NCI-H1105 (cell line): ENCODE results near the gene FRYL.
"Not testable (repeated sequence)": the region's sequence is repeated elsewhere in the genome, so short reads cannot be mapped to it uniquely, and the experiment has no call there.

Experiments
- DNase-seq: peaks from one replicate; lab custom pipeline; 2025; lab: John Stamatoyannopoulos, UW

The FRYL gene

DNA sequence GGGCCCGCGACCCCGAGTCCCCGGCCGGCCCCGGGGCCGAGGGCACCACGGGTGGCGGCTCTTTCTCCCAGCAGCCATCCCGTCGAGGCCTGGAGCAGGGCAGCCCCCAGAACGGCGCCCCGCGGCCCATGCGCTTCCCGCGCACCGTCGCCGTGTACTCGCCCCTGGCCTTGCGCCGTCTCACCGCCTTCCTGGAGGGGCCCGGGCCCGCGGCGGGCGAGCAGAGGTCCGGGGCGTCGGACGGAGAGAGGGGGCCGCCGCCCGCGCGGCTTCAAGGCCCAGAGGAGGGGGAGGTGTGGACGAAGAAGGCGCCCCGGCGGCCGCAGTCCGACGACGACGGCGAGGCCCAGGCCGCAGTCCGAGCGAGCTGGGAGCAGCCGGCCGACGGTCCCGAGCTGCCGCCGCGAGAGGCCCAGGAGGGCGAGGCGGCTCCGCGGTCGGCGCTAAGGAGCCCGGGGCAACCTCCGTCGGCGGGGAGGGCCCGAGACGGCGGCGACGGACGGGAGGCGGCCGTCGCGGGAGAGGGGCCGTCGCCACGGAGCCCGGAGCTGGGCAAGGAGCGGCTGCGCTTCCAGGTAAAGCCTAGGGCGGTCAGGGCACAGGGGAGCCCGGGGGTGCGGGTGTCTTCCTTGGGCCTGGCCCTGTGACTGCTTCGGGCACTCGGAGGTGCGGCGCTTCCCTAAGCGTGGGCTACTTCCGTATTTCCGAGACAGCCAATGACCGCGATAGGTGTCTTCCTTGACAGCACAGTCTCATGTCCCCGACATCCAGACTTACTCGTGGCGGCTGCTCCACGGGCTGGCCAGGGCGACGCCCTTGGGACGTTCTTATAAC is 289.2 kb downstream of the FRYL start:
- no peak for DNase-seq

DNA sequence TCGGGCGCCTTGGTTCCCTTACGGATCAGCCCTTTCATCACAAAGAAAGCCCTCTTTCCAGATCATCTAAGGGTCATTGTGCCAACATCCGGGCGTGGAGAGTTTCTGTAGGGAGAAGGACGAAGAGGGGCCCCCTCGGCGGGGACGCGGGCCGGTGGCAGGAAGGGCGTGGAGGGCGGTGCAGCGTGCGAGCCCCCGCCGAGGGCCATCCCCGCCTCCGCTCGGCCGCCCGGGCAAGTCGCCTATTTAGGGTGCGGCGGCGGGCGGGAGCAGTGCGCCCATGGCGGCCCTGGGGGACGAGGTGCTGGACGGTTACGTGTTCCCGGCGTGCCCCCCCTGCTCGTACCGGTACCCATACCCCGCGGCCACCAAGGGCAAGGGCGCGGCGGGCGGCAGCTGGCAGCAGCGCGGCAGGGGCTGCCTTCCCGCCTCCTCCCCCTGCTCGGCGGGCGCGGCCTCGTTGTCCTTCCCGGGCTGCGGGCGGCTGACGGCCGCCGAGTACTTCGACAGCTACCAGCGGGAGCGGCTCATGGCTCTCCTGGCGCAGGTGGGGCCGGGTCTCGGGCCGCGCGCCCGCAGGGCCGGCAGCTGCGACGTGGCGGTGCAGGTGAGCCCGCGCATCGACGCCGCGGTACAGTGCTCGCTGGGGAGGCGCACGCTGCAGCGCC is 289.9 kb downstream of the FRYL start, which contains the start of gene ZAR1:
Gene ZAR1, plus strand, starts transcription at position 241 of the 668 bp plus-strand sequence. Its CDS starts 40 bp downstream, at position 281.
- DNase-seq = no peak

- DNase-seq = no peak
Measured at GRCh38 chr4:48489683-48490011, 290.4 kb downstream of the FRYL start.

GRCh38 chr4:48484494-48485168 is 295.4 kb downstream of the FRYL start:
- no peak for DNase-seq

- DNase-seq = no peak
Measured at GRCh38 chr4:48483777-48484493, 296.1 kb downstream of the FRYL start.

DNA sequence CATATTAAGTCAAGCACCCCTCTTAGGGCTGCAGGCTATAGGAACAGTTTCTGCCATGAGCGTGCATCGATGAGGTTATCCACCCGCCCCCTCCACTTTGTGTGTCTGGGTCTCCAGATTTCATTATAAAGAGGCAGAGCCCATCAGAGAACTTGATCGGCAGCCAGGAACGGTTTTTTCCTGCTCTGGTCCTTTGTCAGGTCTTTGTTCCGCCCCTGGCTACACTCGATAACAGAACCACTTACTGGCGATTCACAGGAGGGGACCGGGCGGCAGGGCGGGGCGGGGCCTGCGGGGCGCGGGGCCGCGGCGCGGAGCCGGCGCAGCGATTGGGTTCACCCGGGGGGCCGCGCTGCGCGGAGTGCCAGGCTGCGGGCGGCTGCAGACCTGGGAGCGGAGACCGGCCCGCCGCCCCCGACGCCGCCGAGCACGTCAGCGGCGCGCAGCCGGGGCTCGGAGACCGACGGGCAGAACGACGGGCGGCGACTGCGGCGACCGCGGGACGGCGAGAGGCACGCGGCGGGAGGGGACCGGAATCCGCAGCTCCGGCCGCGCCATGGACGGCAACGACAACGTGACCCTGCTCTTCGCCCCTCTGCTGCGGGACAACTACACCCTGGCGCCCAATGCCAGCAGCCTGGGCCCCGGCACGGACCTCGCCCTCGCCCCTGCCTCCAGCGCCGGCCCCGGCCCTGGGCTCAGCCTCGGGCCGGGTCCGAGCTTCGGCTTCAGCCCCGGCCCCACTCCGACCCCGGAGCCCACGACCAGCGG is 296.9 kb downstream of the FRYL start, which contains the start of gene SLC10A4:
Gene SLC10A4, plus strand, starts transcription at position 338 of the 771 bp plus-strand sequence. Its CDS starts 219 bp downstream, at position 557.
- DNase-seq = peak; percentile 42

- no peak for DNase-seq
Measured at GRCh38 chr4:48481581-48481980, 298.5 kb downstream of the FRYL start.

DNA sequence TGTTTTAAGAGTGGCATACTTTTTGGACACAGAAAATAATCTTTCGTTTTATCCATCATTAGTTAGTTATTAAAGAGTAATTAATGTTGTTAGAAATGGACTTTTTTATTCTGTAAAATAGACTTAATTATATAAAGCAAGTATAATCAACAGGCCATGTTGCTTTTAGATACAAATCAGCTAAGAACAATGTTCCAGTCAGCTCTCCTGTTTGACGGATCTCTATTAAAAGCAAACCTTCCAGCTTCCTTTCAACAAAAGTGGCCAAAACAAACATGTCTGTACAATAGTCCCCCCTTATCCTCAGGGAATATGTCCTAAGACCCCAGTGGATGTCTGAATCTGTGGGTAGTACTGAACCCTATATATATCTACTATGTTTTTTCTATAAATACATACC is 301.8 kb downstream of the FRYL start:
- no peak for DNase-seq

GRCh38 chr4:48475770-48476169 is 304.3 kb downstream of the FRYL start:
- DNase-seq = no peak

- DNase-seq = peak; percentile 27
Measured at GRCh38 chr4:48472794-48473193, 307.3 kb downstream of the FRYL start.

- no peak for DNase-seq
Measured at GRCh38 chr4:48470570-48470969, 309.5 kb downstream of the FRYL start.

GRCh38 chr4:48470137-48470536 is 309.9 kb downstream of the FRYL start:
- DNase-seq = no peak

DNA sequence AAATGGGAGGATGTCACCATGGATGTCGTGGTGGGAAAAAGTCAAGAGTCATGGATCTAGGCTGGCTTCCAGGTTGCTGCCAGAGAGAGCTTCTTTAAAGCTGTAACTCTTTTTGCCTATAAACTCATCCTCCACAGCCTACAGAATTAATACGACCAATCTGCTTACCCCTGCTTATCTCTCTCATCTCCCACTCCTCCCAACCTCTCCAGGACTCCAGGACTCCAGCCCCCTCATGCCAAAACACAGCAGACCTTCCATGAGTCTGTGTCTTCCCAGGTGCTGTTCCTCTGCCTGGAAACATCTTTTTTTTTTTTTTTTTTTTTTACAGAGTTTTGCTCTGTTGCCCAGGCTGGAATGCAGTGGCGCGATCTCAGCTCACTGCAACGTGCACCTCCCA is 312.2 kb downstream of the FRYL start:
- no peak for DNase-seq

DNA sequence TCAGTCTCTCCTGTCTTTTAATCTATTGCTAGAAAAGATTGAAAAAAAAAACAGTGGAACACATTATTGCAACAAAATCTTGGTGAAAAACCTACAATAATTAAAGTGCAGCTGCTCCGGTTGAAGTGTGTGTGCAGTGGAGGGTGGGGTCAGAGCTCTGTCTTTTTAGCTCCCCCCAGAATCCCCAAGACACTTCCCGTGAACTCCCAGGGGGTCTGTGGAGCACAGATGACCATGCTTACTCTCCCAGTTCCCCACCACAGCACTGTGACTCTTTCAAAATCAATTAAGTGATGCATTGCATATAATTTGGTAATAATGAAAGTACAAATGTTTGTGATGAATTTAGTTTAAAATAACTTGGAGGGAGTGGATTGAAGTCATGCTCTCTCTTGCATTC is 312.6 kb downstream of the FRYL start:
- DNase-seq = no peak

- DNase-seq = peak; percentile 61
Measured at GRCh38 chr4:48462363-48462762, 317.7 kb downstream of the FRYL start.

DNA sequence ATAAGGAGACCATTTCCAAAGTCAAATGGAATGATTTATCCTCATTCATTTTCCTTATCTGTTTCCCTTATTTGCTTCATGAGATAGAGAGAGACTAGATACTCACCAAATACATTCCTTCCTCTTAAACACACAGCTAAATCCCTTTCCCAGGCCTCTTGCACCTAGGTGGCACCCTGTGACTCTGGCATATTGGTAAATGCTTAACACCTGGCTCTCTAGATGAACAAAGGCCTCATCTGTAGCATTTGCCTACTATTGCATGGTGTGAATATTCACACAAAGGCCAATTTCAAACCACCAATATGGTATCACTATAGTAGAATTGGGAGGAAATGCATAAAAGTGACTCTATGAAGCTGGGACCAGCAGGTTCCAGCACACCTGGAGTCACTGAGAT is 319.1 kb downstream of the FRYL start:
- no peak for DNase-seq

GRCh38 chr4:48454591-48454990 is 325.5 kb downstream of the FRYL start:
- DNase-seq = no peak

GRCh38 chr4:48451656-48452055 is 328.4 kb downstream of the FRYL start:
- not testable (repeated sequence) for DNase-seq

GRCh38 chr4:48450740-48451139 is 329.3 kb downstream of the FRYL start:
- DNase-seq = no peak

DNA sequence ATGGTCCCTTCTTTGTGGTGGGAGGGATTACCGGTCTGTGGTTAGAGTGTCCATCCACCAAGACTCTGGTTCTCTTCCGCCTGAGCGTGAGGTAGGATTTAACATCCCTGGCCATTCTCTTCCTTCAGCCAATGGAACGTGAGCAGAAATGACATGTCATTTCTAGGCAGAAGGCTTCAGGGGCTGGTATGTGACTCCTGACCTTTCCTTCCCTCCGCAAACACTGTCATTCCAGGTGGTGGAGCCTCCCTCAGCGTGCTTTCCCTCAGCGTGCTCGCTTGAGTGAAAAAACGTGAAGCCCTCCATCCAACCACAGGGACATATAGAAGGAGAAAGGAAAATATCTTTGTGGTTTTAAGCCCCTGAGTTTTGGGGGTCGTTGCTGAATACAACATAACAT is 330.9 kb downstream of the FRYL start:
- no peak for DNase-seq
